HepG2 (cell line): ENCODE data around the gene OAF. TPM values are rescaled to one million over a fixed set of nuclear protein-coding genes. Genes with fewer than 3 reads are reported as not detected.

Experiments used
- FOXA3 ChIP-seq: IDR thresholded peaks from 2 replicates; pipeline ENCODE4 v1.6.1; 2016; ENCODE audit warnings: missing genetic modification reagents, missing compliant biosample characterization
- FOXP4 ChIP-seq: sonication (generic); formaldehyde crosslinking; IDR thresholded peaks from 2 replicates; pipeline ENCODE4 v1.4.0; 2020; ENCODE audit warnings: missing genetic modification reagents
- NFKB2 ChIP-seq: sonication (generic); formaldehyde crosslinking; IDR thresholded peaks from 2 replicates; pipeline ENCODE4 v1.4.0; 2020; ENCODE audit warnings: missing genetic modification reagents, borderline replicate concordance
- TCF7L2 ChIP-seq: IDR thresholded peaks from 2 replicates; pipeline ENCODE4 v1.6.1; 2011; ENCODE audit warnings: mild to moderate bottlenecking, low read depth, low read length, moderate library complexity
- TGIF2 ChIP-seq: IDR thresholded peaks from 2 replicates; pipeline ENCODE4 v1.6.1; 2016; ENCODE audit warnings: control low read depth, missing compliant biosample characterization
- ZBTB46 ChIP-seq: sonication (generic); formaldehyde crosslinking; IDR thresholded peaks from 2 replicates; pipeline ENCODE4 v1.4.0; 2020; ENCODE audit warnings: mild to moderate bottlenecking, missing genetic modification reagents, borderline replicate concordance
- ZBTB8A ChIP-seq: sonication (generic); formaldehyde crosslinking; IDR thresholded peaks from 2 replicates; pipeline ENCODE4 v1.4.0; 2020; ENCODE audit warnings: mild to moderate bottlenecking, low read depth, missing genetic modification reagents, borderline replicate concordance
- ZNF274 ChIP-seq: sonication (generic); formaldehyde crosslinking; IDR thresholded peaks from 2 replicates; pipeline ENCODE4 v1.5.1; 2020; ENCODE audit warnings: mild to moderate bottlenecking, missing genetic modification reagents
- ZNF33B ChIP-seq: sonication (generic); formaldehyde crosslinking; IDR thresholded peaks from 2 replicates; pipeline ENCODE4 v1.5.1; 2020; ENCODE audit warnings: mild to moderate bottlenecking, missing genetic modification reagents
- ZNF839 ChIP-seq: sonication (generic); formaldehyde crosslinking; IDR thresholded peaks from 2 replicates; pipeline ENCODE4 v1.4.0; 2020; ENCODE audit warnings: missing genetic modification reagents, mild to moderate bottlenecking, borderline replicate concordance
- polyA plus RNA-seq, 8 experiments: library from polyadenylated mRNA; depleted of rRNA in 3 of 8; stranded (reverse) in 7 of 8; unstranded in 1 of 8; fragments of >200 nt; fragmentation: Illumina TruSeq in 4 of 8; extraction: Trizol in 4 of 8; gene quantifications; 2 replicates each; pipeline versions ENCODE4 v1.2.1 to v1.2.3, GENCODE V29; 2011 to 2016; ENCODE audit warnings: low read depth in 4 of 8, missing spikeins in 1 of 8, mixed read lengths in 1 of 8; ENCODE audit not compliant: insufficient read depth in 1 of 8
- total RNA-seq, 5 experiments: library from RNA; depleted of rRNA; stranded (reverse); fragments of >200 nt; fragmentation: Illumina TruSeq; extraction: Trizol; gene quantifications; 2 replicates each; pipeline ENCODE4 v1.2.3, GENCODE V29; 2016; ENCODE audit warnings: low read depth in 1 of 5
- TF ChIP-seq, protein P1 (sequence below), 2 experiments: fragments of 450-650 bp in 1 of 2; sonication (generic) in 1 of 2; formaldehyde crosslinking in 1 of 2; IDR thresholded peaks; 2 replicates each; pipeline versions ENCODE4 v1.6.1 to v1.8.0; 2016 to 2022; ENCODE audit warnings: antibody characterized with exemption in 1 of 2, mild to moderate bottlenecking in 1 of 2, missing genetic modification reagents in 1 of 2
- TF ChIP-seq, protein P2 (sequence below): sonication (generic); formaldehyde crosslinking; IDR thresholded peaks from 2 replicates; pipeline ENCODE4 v1.4.0; 2020; ENCODE audit warnings: missing genetic modification reagents, mild to moderate bottlenecking, borderline replicate concordance
- TF ChIP-seq, protein P3 (sequence below): sonication (generic); formaldehyde crosslinking; IDR thresholded peaks from 2 replicates; pipeline ENCODE4 v1.4.0; 2020; ENCODE audit warnings: missing genetic modification reagents, borderline replicate concordance

OAF gene
- total and polyA plus RNA-seq, 2 of the 13 experiments (the other 11 are each of a cell fraction or from before 2014, with no cell fraction given) = 63.7 to 94.6 TPM

DNA sequence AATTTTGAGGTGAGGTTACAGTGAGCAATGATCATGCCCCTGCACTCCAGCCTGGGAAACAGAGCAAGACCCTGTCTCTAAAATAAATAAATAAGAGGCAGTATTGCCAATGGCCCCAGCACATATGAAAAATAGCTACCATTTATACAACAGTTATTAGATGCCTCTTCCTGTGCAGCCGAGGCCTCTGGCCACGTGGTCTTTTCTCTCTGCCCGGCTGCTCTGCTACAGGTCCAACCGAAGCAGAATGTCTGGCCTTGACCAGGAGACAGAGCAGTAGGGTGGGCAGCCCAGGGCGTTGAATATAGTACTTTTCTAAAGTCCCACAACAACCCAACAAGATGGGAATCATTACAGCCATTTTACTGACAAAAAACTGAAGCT is 12.4 kb upstream of the OAF start (continued):
- TF ChIP-seq FOXP4 (no peak), NFKB2 (CRISPR knock-in tag) (no peak), ZBTB46 (CRISPR knock-in tag) (no peak), ZNF33B (CRISPR knock-in tag) (no peak), ZBTB8A (CRISPR knock-in tag) (no peak), FOXA3 (CRISPR knock-in tag) (no peak), ZNF839 (CRISPR knock-in tag) (no peak), ZNF274 (no peak), TCF7L2 (no peak), TGIF2 (CRISPR knock-in tag) (no peak)
- TF ChIP-seq, protein P1, sequence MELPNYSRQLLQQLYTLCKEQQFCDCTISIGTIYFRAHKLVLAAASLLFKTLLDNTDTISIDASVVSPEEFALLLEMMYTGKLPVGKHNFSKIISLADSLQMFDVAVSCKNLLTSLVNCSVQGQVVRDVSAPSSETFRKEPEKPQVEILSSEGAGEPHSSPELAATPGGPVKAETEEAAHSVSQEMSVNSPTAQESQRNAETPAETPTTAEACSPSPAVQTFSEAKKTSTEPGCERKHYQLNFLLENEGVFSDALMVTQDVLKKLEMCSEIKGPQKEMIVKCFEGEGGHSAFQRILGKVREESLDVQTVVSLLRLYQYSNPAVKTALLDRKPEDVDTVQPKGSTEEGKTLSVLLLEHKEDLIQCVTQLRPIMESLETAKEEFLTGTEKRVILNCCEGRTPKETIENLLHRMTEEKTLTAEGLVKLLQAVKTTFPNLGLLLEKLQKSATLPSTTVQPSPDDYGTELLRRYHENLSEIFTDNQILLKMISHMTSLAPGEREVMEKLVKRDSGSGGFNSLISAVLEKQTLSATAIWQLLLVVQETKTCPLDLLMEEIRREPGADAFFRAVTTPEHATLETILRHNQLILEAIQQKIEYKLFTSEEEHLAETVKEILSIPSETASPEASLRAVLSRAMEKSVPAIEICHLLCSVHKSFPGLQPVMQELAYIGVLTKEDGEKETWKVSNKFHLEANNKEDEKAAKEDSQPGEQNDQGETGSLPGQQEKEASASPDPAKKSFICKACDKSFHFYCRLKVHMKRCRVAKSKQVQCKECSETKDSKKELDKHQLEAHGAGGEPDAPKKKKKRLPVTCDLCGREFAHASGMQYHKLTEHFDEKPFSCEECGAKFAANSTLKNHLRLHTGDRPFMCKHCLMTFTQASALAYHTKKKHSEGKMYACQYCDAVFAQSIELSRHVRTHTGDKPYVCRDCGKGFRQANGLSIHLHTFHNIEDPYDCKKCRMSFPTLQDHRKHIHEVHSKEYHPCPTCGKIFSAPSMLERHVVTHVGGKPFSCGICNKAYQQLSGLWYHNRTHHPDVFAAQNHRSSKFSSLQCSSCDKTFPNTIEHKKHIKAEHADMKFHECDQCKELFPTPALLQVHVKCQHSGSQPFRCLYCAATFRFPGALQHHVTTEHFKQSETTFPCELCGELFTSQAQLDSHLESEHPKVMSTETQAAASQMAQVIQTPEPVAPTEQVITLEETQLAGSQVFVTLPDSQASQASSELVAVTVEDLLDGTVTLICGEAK (IDR thresholded peaks at IDR 0.05) = no peak
- TF ChIP-seq, protein P1 (CRISPR knock-in tag; IDR thresholded peaks at IDR 0.05) = 0 out of 2 replicates have a peak, but pooled peaks have one; percentile 25
- TF ChIP-seq, protein P2, sequence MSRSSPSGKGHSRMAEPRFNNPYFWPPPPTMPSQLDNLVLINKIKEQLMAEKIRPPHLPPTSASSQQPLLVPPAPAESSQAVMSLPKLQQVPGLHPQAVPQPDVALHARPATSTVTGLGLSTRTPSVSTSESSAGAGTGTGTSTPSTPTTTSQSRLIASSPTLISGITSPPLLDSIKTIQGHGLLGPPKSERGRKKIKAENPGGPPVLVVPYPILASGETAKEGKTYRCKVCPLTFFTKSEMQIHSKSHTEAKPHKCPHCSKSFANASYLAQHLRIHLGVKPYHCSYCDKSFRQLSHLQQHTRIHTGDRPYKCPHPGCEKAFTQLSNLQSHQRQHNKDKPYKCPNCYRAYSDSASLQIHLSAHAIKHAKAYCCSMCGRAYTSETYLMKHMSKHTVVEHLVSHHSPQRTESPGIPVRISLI (CRISPR knock-in tag) = 0 out of 2 replicates have a peak, but pooled peaks have one; percentile 5
- TF ChIP-seq, protein P3, sequence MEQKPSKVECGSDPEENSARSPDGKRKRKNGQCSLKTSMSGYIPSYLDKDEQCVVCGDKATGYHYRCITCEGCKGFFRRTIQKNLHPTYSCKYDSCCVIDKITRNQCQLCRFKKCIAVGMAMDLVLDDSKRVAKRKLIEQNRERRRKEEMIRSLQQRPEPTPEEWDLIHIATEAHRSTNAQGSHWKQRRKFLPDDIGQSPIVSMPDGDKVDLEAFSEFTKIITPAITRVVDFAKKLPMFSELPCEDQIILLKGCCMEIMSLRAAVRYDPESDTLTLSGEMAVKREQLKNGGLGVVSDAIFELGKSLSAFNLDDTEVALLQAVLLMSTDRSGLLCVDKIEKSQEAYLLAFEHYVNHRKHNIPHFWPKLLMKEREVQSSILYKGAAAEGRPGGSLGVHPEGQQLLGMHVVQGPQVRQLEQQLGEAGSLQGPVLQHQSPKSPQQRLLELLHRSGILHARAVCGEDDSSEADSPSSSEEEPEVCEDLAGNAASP = no peak
